ENCODE results near the gene CHCHD4. TPM values are rescaled to one million over a fixed set of nuclear protein-coding genes. Genes with fewer than 3 reads are reported as not detected.

CHCHD4 gene
- total and polyA plus RNA-seq, 9 donors, result 10.1 to 22.2 (median 12.2) TPM

DNA sequence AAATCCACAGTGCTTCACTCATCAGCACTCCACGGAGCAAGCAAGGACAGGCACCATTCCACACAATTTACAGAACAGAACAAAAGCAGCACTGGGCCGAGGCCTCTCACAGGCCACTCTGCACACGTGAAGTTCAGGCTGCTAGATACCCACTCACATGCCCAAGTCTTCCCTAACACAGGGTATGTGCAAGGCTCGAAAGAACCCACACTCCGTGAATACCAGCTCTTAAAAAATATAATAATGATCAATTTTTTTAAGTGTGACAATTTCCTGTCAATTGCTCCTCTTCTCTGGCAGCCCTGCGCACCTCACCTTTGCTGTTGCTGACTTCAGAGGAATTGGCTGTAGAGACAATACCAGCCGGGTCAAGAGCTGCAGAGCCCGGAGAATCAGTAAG lies 34.8 kb upstream of the CHCHD4 start:
- H3K9me3 ChIP-seq, result peaks cover 0 to 4% of the 10 kb centered on the region in 2 donors
- no peak for TF ChIP-seq EP300 (IDR thresholded peaks at IDR 0.05)
- no peak for TF ChIP-seq POLR2A (IDR thresholded peaks at IDR 0.05)
- TF ChIP-seq, protein P1, sequence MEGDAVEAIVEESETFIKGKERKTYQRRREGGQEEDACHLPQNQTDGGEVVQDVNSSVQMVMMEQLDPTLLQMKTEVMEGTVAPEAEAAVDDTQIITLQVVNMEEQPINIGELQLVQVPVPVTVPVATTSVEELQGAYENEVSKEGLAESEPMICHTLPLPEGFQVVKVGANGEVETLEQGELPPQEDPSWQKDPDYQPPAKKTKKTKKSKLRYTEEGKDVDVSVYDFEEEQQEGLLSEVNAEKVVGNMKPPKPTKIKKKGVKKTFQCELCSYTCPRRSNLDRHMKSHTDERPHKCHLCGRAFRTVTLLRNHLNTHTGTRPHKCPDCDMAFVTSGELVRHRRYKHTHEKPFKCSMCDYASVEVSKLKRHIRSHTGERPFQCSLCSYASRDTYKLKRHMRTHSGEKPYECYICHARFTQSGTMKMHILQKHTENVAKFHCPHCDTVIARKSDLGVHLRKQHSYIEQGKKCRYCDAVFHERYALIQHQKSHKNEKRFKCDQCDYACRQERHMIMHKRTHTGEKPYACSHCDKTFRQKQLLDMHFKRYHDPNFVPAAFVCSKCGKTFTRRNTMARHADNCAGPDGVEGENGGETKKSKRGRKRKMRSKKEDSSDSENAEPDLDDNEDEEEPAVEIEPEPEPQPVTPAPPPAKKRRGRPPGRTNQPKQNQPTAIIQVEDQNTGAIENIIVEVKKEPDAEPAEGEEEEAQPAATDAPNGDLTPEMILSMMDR (IDR thresholded peaks at IDR 0.05), result no peak
- H3K27me3 ChIP-seq, result no peaks in the 10 kb centered on the region
- H3K27ac ChIP-seq, result no peak overlapping the region
- no peaks in the 10 kb centered on the region for H3K4me1 ChIP-seq (ENCODE audit: insufficient read depth)
- intact Hi-C loops (cut with DNase I), result no loop called here
- DNase-seq, result no peak
- WGBS, 3 donors, result 94 to 97% (median 96%) methylated on average over 8 of the region's 8 CpGs
- no peak overlapping the region for H3K4me3 ChIP-seq
- H3K36me3 ChIP-seq, result no peaks in the 10 kb centered on the region

DNA sequence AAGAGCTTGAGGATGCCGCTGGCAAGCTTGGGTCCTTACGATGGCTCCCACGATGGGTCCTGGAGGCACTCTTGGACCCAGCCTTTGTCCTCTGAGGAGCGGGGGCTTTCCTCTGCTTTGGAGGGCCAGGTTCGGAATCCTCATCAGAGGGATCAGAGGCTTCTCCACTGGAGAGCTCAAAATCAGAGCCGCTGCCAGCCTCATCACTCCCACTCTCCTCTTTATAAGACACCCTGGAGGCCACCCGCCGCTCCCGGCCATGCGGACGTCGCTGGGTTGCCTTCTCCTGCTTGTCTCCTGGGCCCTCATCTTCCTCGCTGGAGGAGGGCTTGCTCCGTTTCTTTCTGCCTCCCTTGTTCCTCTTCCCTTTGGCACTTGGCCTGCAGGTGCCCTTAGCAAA lies 33.7 kb upstream of the CHCHD4 start:
- Histone ChIP-seq H3K9me3 (peaks cover 0 to 4% of the 10 kb centered on the region in 2 donors), H3K4me1 (ENCODE audit: insufficient read depth) (no peaks in the 10 kb centered on the region), H3K36me3 (no peaks in the 10 kb centered on the region), H3K27ac (no peak overlapping the region), H3K27me3 (no peaks in the 10 kb centered on the region), H3K4me3 (no peak overlapping the region)
- TF ChIP-seq POLR2A (IDR thresholded peaks at IDR 0.05) (no peak), EP300 (IDR thresholded peaks at IDR 0.05) (no peak)
- TF ChIP-seq, protein P1 (IDR thresholded peaks at IDR 0.05), result no peak
- DNase-seq, result no peak
- WGBS, 3 donors, result 92 to 99% (median 95%) methylated on average over 14 of the region's 14 CpGs
- intact Hi-C loops (cut with DNase I), result no loop called here

DNA sequence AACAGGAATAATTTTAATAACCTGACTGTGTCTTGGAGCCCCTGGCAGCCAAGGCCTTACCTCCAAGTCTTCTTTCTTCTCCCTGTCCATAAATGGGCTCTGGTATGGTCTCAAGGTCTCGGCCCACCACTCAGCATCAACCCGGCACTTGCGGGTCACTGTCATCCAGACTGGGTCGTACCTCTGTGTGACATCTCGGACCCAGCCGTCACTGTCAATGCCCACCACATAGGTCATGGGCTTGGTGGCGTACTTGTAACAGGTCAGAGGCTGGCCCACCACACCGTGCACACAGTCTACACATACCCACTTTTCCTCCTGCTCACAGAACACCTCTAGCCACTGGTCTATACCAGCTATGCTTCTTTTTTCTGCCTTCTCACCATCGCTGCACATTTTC lies 33.3 kb upstream of the CHCHD4 start:
- WGBS, 3 donors, result 94 to 97% (median 96%) methylated on average over 9 of the region's 9 CpGs
- no peaks in the 10 kb centered on the region for H3K36me3 ChIP-seq

DNA sequence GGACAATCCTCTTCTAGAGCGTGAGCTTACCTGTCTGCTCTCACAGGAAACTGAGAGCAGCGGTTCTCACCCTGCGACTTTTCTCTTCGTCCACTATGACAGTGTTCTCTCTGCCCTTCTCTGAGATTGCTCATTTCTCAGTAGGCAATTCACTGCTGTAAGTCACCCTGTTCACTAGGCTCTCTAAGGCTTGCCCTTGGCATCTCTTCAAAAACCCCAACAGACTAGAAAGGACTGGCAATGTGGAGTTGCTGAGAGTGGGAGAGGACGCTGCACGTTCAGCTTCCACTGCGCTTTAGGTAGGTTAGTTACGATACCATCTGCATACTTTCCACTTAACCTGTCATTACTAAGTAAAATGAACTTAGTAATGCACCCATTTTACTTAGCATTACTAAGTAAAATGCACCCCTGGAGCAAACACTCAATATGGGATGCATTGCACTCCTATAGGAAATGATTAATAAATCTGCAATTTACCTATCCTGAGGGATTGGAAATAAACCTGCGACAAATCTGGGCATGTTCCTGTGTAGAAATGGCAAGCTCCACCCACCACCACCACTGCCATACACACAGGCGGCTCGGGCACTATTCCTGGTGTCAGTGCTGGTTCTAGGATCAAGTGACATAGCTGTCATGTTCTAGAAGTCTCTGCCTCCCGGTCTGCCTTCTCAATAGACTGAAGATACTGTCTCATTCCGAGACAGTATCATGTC lies 32.3 kb upstream of the CHCHD4 start:
- Histone ChIP-seq H3K4me3 (no peak overlapping the region), H3K9me3 (peaks cover 0 to 4% of the 10 kb centered on the region in 2 donors), H3K4me1 (ENCODE audit: insufficient read depth) (no peaks in the 10 kb centered on the region), H3K36me3 (no peaks in the 10 kb centered on the region), H3K27ac (no peak overlapping the region), H3K27me3 (no peaks in the 10 kb centered on the region)
- intact Hi-C loops (cut with DNase I), result no loop called here
- 92 to 95% (median 94%) methylated on average over 13 of the region's 13 CpGs for WGBS, 3 donors
- TF ChIP-seq, protein P1 (IDR thresholded peaks at IDR 0.05), result no peak
- TF ChIP-seq EP300 (IDR thresholded peaks at IDR 0.05) (no peak), POLR2A (IDR thresholded peaks at IDR 0.05) (no peak)
- DNase-seq, result no peak

More for the DNA sequence above, 33.3 kb upstream of the CHCHD4 start:
- peaks cover 0 to 4% of the 10 kb centered on the region in 2 donors for H3K9me3 ChIP-seq
- intact Hi-C loops (cut with DNase I), result no loop called here
- no peaks in the 10 kb centered on the region for H3K27me3 ChIP-seq
- TF ChIP-seq, protein P1 (IDR thresholded peaks at IDR 0.05), result no peak
- TF ChIP-seq POLR2A (IDR thresholded peaks at IDR 0.05) (no peak), EP300 (IDR thresholded peaks at IDR 0.05) (no peak)
- DNase-seq, result no peak
- no peak overlapping the region for H3K4me3 ChIP-seq
- H3K27ac ChIP-seq, result no peak overlapping the region
- no peaks in the 10 kb centered on the region for H3K4me1 ChIP-seq (ENCODE audit: insufficient read depth)

Measured in ovary (tissue), 9 donors.